HuH-7 (cell line): ENCODE results near the gene SHMT2.
A peak's percentile ranks its signal among the peaks of the same experiment; 100 is the strongest.

Source experiments
- DNase-seq: peaks from one replicate; pipeline ENCODE4 v3.0.0; 2011; ENCODE audit warnings: low spot score

Gene SHMT2

DNA sequence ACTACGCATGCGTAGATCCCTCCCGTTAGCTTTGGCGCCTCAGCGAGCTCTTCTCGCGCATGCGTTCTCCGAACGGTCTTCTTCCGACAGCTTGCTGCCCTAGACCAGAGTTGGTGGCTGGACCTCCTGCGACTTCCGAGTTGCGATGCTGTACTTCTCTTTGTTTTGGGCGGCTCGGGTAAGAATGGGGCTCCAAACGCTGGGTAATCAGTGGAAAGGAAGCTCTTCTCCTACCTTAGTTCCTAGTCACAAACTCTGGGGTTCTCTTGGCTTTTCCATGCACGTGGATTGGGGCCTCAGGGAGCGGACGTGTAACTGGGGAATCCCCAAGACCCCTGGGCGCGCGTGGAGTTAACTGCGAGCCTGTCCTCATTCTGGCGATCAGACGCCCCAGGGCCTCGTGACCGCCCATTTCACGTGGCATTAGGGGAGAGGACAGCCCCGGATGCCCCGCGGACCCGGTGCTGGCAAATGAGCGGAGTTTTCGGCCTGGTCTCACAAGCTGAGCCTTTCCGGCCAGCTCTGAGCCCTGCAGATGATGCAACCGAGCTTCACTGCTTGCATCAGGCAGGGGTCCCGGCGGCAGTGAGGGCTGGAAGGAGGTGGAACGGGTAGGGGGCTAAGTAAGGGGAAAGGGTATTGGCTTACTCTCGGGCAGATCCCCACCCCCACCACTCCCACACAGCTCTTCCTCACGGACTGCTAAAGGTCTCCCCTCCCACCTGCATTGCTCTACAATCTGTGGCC, at the start of gene SHMT2:
SHMT2 (plus strand) TSS at position 78 of the 747 bp plus-strand sequence; CDS start at position 146, 68 bp downstream.
- peak; percentile 100 for DNase-seq

DNA sequence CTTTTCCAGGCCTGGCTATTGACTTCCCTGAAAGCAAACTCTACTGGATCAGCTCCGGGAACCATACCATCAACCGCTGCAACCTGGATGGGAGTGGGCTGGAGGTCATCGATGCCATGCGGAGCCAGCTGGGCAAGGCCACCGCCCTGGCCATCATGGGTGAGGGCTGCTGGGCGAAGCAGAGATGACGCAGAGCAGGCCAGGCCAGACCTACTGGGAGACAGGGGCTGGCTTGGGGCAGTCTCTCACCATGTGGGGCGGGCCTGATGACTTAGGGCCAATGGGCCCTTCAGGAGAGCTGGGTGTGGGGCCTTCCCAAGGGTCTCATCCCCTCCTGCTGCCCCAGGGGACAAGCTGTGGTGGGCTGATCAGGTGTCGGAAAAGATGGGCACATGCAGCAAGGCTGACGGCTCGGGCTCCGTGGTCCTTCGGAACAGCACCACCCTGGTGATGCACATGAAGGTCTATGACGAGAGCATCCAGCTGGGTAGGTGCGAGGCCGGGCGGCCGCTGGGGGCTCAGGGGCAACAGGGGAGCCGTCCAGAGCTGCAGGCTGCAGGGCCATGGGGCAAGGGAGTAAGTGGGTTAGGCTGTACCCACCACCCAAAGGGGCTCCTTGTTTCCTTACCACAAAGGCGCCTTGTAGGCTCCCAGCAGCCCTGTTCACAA, 49.1 kb upstream of the SHMT2 start:
- DNase-seq: no peak

DNA sequence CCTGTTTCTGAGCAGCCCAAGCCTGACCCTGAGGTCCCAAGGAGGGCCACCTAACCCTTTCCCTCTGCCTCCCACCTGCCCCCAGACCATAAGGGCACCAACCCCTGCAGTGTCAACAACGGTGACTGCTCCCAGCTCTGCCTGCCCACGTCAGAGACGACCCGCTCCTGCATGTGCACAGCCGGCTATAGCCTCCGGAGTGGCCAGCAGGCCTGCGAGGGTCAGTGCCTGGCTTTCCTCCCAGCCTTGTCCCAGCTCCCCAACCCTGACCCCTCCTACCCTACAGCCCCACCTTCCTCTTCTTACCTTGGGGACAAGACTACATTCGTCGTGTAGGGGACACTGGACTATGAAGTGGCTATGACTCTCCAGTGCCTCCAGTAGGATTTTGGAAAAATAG, 48.4 kb upstream of the SHMT2 start:
- no peak for DNase-seq

DNA sequence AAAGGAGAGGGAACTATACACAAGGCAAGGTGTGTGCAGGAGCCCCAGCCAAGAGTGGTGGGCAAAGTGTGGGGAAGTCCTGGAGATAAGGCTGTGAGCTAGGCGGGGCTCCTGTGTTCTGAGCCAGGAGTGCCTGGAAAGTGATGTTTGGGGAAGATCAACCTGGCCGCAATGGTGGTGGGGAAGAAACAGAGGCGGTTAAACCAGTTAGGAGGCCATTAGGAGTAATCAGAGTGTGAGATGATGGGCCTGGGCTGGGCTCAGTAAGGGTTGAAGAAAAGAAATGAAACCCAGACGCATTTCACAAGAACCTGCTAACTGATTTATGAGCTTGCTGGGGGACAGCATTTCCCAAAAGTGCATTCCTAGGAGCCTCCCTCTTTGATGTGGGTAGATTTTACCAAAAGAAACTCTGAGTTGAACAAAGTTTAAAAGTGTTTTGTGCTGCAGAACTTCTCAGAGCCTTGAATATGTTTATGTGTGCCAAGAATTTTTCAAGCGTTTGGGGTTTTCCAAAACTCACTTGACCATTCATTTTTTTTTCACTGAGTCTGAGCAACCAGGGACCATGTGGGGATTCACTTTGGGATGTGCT, 47.9 kb upstream of the SHMT2 start:
- no peak for DNase-seq

DNA sequence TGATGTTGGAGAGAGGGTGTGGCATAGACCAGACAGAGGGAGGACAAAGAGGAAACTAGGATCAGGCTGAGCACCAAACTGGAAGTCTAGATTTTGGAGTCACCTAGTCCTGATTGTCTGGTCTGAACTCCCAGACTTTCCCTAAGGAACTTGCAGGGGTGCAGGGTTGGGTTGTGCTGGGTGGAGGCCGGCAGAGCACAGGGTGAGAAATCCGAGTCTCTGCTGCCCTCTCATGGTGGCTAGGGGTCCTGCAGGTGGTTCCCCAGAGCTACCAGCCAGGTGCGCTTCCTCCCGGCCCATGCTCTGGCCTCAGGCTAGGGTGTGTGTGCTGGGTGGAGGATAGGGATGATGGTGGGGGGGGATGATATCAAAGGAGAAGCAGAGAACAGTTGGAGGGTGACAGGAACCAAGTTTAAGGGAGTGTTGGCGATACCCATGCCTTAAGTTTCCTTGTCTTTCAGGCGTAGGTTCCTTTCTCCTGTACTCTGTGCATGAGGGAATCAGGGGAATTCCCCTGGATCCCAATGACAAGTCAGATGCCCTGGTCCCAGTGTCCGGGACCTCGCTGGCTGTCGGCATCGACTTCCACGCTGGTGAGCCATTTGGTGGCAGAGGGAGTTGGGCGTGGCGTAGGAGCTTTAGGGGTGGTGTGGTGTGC, 46.5 kb upstream of the SHMT2 start:
- DNase-seq: peak; percentile 99

DNA sequence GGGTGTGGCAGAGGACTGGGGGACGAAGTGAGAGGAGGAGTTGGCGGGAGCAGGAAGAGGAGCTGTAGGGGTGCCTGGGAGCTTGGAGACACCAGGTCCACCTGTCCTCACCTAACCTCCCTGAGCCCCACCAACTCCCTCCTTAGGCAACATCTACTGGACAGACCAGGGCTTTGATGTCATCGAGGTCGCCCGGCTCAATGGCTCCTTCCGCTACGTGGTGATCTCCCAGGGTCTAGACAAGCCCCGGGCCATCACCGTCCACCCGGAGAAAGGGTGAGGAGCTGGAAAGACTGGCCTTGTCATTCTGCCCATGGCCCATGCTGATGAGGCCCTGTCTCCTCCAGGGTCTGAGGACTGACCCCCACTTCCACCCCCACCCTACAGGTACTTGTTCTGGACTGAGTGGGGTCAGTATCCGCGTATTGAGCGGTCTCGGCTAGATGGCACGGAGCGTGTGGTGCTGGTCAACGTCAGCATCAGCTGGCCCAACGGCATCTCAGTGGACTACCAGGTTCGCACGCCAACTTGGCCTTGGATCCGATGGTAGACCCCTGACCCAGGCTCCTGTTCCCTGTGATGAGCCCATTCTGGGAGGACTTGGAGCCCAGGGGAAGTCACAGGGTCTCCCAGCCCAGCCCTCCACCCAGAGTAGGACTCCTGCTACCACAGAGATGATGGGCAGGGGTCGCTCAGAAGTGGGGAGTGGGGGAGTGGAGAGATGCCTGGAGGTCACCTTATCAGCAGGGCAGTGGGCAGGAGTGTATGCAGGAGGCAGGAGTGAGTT, 45.4 kb upstream of the SHMT2 start:
- DNase-seq: no peak

DNA sequence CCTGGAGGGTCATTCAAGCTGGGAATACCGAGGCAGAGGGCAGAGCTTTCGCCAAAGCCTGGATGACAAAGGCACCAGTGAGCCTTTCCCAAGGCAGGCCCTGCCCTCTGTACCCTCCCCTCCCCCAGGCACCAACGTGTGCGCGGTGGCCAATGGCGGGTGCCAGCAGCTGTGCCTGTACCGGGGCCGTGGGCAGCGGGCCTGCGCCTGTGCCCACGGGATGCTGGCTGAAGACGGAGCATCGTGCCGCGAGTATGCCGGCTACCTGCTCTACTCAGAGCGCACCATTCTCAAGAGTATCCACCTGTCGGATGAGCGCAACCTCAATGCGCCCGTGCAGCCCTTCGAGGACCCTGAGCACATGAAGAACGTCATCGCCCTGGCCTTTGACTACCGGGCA, 44.1 kb upstream of the SHMT2 start:
- no peak for DNase-seq

DNA sequence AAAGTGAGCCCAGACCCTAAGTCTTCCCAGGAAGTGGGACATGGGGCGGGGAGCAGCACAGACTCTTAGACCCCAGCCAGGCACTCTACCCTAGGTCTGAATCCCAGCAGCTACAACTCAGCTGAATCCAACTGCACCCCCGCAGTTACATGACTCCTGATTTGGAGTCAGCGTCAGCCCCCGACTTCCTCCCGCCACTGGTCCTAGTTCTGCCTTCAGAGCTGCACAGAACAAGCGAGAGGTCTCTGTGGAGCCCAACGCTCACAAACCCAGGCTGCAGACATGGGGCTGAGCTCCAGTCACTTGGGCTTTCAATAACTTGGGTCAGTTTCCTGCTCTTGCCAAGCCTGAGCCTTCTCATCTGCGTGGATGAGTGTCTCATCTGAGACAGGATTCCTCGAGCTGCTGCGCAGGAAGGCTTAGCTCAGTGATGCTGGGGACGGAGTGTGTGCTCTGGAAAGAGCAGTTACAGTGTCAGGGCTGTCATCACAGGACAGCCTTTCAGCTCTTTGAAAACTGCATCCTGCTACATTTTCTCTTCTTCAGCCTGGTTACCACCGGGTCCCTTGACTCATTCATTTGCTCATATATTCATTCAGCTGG, 43.5 kb upstream of the SHMT2 start:
- DNase-seq: no peak

DNA sequence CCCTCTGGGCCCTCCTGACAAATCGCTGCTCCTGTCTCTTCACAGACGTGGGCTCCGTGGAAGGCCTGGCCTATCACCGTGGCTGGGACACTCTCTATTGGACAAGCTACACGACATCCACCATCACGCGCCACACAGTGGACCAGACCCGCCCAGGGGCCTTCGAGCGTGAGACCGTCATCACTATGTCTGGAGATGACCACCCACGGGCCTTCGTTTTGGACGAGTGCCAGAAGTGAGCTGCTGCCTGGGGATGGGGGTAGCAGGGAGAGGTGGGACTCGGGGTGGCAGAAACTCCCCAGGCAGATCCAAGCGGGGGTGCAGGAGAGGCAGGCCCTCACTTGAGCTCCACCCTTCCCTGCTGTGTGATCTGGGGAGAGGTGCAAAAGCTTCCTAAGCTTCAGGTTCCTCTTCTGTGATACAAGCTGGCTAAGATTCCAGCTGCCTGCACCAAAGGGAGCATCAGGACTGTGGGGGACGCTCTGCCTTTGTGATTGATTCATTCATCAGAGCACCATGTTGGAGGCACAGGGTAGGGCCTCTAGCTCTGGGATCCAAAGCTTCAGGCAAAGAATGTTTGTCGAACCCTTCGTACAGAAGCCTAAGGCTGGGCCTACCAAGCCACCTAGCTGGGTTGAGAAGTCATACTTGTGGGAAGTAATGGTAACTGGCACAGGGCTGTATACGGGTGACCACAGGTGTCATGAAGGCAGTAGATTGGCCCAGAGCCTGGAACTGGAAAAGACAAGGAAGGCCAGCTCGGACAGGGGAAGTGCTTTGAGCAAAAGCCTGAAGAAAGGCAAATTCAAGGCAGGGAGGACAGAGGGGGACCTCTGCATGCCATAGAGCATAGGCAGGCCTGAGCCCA, 42.1 kb upstream of the SHMT2 start:
- DNase-seq: no peak

DNA sequence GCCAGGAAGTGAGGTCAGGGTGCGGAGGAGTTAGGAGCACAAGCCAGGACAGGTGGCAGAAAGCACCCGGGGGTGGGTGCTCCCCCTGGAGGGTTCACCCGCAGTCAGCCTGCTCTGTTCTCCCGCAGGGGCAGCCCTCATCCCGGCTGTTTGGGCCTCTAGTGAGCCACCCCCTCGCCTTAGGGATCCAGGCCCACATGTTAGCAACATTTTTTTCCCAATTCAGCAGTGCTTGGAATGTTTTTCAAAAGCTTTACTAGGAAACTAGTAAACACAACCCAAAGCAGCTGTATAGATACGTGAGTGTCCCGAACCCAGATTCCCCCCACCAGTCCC, 41.5 kb upstream of the SHMT2 start:
- DNase-seq: no peak

DNA sequence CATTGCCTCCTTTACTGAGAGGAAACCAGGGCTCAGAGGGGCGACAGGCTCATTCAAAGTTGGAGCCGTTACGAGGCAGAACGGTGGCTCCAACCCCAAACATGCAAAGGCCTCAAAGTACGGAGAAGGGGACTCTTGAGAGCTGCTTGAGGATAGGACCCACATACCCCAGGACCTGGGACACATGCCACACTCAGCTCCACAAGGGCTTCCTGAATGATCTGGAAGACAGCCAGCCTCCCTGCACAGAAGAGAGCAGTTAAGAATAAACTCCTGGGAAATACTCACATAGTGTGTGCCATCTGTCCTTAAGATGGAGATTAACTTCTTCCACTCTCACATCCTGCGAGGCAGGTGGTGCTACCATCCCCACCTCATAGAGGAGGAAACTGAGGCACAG, 39.5 kb upstream of the SHMT2 start:
- no peak for DNase-seq

DNA sequence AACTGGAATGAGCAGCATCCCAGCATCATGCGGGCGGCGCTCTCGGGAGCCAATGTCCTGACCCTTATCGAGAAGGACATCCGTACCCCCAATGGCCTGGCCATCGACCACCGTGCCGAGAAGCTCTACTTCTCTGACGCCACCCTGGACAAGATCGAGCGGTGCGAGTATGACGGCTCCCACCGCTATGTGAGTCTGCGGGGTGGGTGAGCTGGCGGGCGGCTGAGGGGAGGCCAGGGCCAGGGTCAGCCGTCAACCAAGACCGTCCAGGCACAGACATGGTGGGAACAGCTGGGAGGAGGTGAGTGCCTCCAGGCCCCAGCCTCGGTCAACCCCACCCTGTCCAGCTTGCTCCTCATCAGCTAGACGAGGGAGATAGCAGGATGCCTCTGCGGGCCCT, 38.7 kb upstream of the SHMT2 start:
- DNase-seq: no peak

DNA sequence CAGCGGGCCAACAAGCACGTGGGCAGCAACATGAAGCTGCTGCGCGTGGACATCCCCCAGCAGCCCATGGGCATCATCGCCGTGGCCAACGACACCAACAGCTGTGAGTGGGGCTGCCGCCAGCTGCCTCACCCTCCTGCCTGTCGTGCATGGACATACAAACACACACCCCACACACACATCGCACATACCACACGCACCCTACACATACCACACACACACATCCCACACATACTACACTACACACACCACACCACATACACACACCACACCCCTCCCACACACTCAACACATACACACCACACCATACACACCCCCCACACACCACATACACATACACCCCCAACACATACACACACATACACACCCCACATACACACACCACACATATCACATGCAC, 38.1 kb upstream of the SHMT2 start:
- DNase-seq: no peak

DNA sequence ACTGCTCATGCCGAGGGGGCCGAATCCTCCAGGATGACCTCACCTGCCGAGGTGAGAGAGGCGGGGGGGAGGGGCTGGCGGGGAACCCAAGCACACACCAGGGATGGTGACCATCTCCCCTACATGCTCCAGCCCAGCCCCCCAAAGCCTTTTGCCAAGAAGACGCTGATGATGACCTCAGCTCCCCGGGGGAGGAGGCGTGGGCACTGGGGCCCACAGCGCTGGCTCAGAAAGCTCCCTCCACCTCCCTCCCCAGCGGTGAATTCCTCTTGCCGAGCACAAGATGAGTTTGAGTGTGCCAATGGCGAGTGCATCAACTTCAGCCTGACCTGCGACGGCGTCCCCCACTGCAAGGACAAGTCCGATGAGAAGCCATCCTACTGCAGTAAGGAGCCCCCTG, 36.6 kb upstream of the SHMT2 start:
- DNase-seq: no peak

DNA sequence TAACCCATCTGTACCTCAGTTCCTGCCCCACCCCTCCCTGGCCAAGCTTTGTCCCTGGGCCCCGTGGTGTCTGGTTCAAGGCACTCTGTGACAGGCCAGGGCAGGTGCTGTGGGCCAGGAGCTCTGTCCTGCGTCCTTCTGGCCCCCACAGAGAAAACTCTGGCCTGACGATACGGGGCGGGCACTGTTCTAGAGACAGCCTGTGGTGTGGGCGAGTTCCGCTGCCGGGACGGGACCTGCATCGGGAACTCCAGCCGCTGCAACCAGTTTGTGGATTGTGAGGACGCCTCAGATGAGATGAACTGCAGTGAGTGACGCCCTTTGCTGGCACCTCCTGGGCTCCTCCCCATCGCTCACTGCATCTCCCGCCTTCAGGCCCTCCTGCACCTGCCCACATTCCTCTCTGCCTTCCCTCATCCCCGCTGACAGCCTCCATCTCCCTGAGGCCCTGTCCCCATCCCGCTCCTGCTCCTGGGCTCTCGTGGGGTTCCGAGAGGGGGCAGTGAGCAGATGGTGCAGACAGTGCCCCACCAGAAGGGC, 35.7 kb upstream of the SHMT2 start:
- DNase-seq: no peak

DNA sequence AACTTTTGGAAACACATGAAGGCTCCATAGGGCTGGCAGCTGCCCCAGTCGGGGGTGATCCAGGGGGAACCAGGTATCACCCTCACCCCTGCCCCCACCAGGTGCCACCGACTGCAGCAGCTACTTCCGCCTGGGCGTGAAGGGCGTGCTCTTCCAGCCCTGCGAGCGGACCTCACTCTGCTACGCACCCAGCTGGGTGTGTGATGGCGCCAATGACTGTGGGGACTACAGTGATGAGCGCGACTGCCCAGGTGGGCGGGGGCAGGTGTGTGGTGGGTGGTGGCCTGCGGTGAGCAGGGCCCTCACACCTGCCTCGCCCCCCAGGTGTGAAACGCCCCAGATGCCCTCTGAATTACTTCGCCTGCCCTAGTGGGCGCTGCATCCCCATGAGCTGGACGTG, 35.3 kb upstream of the SHMT2 start:
- DNase-seq: no peak

DNA sequence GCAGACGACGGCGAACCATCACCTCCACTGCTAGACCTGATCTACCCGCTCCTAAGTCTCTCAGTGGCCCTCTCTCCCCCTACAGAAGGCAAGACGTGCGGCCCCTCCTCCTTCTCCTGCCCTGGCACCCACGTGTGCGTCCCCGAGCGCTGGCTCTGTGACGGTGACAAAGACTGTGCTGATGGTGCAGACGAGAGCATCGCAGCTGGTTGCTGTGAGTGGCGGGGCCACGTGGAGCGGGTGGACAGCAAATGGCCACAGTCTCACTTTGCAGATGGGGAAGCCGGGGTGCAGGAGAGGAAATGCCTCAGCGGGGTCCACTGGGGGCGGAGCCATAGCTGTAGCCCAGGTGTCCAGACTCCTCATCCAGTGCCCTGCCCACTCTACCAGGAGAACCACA, 34.3 kb upstream of the SHMT2 start:
- DNase-seq: no peak

DNA sequence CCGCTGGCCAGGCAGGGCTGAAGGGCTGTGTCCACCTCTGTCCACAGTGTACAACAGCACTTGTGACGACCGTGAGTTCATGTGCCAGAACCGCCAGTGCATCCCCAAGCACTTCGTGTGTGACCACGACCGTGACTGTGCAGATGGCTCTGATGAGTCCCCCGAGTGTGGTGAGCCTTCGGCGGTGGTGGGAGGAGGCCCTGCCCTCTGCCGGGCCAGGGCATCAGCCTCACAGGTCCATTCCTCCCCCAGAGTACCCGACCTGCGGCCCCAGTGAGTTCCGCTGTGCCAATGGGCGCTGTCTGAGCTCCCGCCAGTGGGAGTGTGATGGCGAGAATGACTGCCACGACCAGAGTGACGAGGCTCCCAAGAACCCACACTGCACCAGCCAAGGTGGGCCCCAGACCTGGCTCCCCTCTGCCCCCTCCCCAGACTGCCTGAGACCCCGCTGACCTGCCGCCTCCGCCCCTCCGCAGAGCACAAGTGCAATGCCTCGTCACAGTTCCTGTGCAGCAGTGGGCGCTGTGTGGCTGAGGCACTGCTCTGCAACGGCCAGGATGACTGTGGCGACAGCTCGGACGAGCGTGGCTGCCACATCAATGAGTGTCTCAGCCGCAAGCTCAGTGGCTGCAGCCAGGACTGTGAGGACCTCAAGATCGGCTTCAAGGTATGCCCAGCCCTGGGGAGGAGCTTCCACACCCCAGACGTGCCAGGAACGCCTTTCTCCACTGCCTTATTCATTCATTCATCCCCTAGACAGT, 33.7 kb upstream of the SHMT2 start:
- DNase-seq: no peak

DNA sequence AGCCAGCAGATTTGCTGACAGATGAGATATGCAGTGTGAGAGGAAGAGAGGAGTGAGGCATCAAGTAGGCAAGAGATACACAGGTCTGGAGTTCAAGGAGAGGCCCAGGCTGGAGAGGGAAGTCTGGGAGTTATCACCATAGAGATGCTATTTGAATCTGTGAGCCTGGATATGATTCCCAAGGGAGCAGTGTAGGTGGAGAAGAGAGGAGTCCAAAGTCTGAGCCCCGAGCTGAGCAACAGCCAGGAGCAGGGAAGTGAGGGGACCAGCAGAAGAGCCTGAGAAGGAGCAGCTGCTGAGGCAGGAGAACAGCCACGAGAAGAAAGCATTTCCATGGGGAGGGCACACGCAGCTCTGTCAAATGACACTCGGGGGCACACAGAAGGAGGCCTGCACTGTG, 33.1 kb upstream of the SHMT2 start:
- DNase-seq: peak; percentile 68

DNA sequence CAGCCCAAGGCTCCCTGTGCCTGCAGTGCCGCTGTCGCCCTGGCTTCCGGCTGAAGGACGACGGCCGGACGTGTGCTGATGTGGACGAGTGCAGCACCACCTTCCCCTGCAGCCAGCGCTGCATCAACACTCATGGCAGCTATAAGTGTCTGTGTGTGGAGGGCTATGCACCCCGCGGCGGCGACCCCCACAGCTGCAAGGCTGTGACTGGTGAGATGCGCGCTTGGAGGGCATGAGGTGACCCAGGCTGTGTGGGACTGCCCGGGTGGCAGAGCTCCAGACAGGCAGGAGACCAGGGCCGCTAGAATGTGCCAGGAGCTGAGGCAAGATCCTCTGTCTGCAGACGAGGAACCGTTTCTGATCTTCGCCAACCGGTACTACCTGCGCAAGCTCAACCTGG, 32.6 kb upstream of the SHMT2 start:
- no peak for DNase-seq
